Stromal cell of bone marrow (primary cell): ENCODE measurements around the gene PCSK6.
A peak's percentile ranks its signal among the peaks of the same experiment; 100 is the strongest.

Experiments
- DNase-seq: peaks from one replicate; pipeline ENCODE4 v3.0.0-alpha.2; 2012; ENCODE audit warnings: low read depth

The PCSK6 gene

GRCh38 chr15:101446518-101447167, 42.9 kb downstream of the PCSK6 start:
- no peak for DNase-seq

GRCh38 chr15:101445562-101446517, 43.7 kb downstream of the PCSK6 start:
- DNase-seq = peak; percentile 64

- DNase-seq = no peak
These were observed 44.5 kb downstream of the PCSK6 start for GRCh38 chr15:101444807-101445508.

- no peak for DNase-seq
These were observed 45.5 kb downstream of the PCSK6 start for GRCh38 chr15:101444015-101444414.

GRCh38 chr15:101442272-101442671, 47.2 kb downstream of the PCSK6 start:
- DNase-seq = no peak

GRCh38 chr15:101441696-101442095, 47.8 kb downstream of the PCSK6 start:
- DNase-seq = no peak

GRCh38 chr15:101440846-101441590, 48.5 kb downstream of the PCSK6 start:
- no peak for DNase-seq

- DNase-seq = peak; percentile 70
These were observed 49.6 kb downstream of the PCSK6 start for GRCh38 chr15:101439920-101440319.

GRCh38 chr15:101439285-101439919, 50.1 kb downstream of the PCSK6 start:
- no peak for DNase-seq

GRCh38 chr15:101438482-101439284, 50.8 kb downstream of the PCSK6 start:
- DNase-seq = no peak

- DNase-seq = no peak
These were observed 51.7 kb downstream of the PCSK6 start for GRCh38 chr15:101437618-101438481.

GRCh38 chr15:101437209-101437608, 52.3 kb downstream of the PCSK6 start:
- DNase-seq = no peak

- DNase-seq = no peak
These were observed 53.0 kb downstream of the PCSK6 start for GRCh38 chr15:101436526-101436925.

- DNase-seq = no peak
These were observed 53.7 kb downstream of the PCSK6 start for GRCh38 chr15:101435761-101436160.

- DNase-seq = no peak
These were observed 55.2 kb downstream of the PCSK6 start for GRCh38 chr15:101434032-101434920.

- no peak for DNase-seq
These were observed 56.1 kb downstream of the PCSK6 start for GRCh38 chr15:101433396-101433795.

- no peak for DNase-seq
These were observed 56.5 kb downstream of the PCSK6 start for GRCh38 chr15:101432982-101433381.

- no peak for DNase-seq
These were observed 57.8 kb downstream of the PCSK6 start for GRCh38 chr15:101431748-101432147.

- no peak for DNase-seq
These were observed 58.2 kb downstream of the PCSK6 start for GRCh38 chr15:101431301-101431700.
